NB4 (cell line): ENCODE results near the gene RGS16.

Source experiments
- CTCF ChIP-seq: IDR thresholded peaks from one replicate; pipeline ENCODE4 v1.5.1; 2012; ENCODE audit warnings: low read depth, low read length
- MAX ChIP-seq: IDR thresholded peaks from 2 replicates; pipeline ENCODE4 v1.6.1; 2011; ENCODE audit warnings: low read depth, low read length
- MYC ChIP-seq: IDR thresholded peaks from 2 replicates; pipeline ENCODE4 v1.6.1; 2011; ENCODE audit warnings: low read depth, low read length
- POLR2A ChIP-seq: IDR thresholded peaks from 2 replicates; pipeline ENCODE4 v1.6.1; 2011; ENCODE audit warnings: mild to moderate bottlenecking; ENCODE audit not compliant: insufficient read length; ENCODE audit errors: extremely low read depth

GRCh38 chr1:182608236-182608635, 4.0 kb upstream of the RGS16 start:
- TF ChIP-seq CTCF (no peak), POLR2A (no peak), MYC (no peak), MAX (no peak)
